Ascending aorta (tissue), 2 donors: ENCODE results near the gene ARHGAP33. TPM values are rescaled to one million over a fixed set of nuclear protein-coding genes. Genes with fewer than 3 reads are reported as not detected.

Source experiments
- DNase-seq, 2 donors: peaks; one replicate each; pipeline ENCODE4 v3.0.0-alpha.2; 2019; ENCODE audit warnings: low spot score in 2 of 2
- H3K27ac ChIP-seq, 2 donors: fragments of 200-600 bp; sonication (generic); one replicate each; pipeline ENCODE4 v1.5.1; 2016 to 2017; ENCODE audit warnings: mild to moderate bottlenecking in 1 of 2
- H3K27me3 ChIP-seq: fragments of 200-600 bp; sonication (generic); one replicate; pipeline ENCODE4 v1.5.1; 2017
- H3K36me3 ChIP-seq, 2 donors: fragments of 200-600 bp; sonication (generic); one replicate each; pipeline ENCODE4 v1.5.1; 2016
- H3K4me1 ChIP-seq, 2 donors: fragments of 200-600 bp; sonication (generic); one replicate each; pipeline ENCODE4 v1.5.1; 2016 to 2017; ENCODE audit warnings: mild to moderate bottlenecking in 1 of 2
- H3K4me3 ChIP-seq, 2 donors: fragments of 200-600 bp; sonication (generic); one replicate each; pipeline ENCODE4 v1.5.1; 2016 to 2017; ENCODE audit warnings: mild to moderate bottlenecking in 1 of 2
- H3K9me3 ChIP-seq, 2 donors: fragments of 200-600 bp; sonication (generic); one replicate each; pipeline ENCODE4 v1.5.1; 2016
- intact Hi-C: fragments of 100-400 bp; cut with DNase I; formaldehyde crosslinking; loops from one replicate; pipeline ENCODE4 v1.15.1; 2023
- total RNA-seq: library from RNA; depleted of rRNA; stranded (reverse); fragments of >200 nt; gene quantifications from one replicate; pipeline ENCODE4 v1.1.0, GENCODE V29; 2016
- TF ChIP-seq, protein P1 (sequence below), 3 experiments: fragments of 200-600 bp in 2 of 3; fragments of 450-650 bp in 1 of 3; sonication (generic) in 2 of 3; IDR thresholded peaks; one replicate each; pipeline ENCODE4 v1.5.1; 2016 to 2019; ENCODE audit warnings: antibody characterized with exemption in 3 of 3, mild to moderate bottlenecking in 1 of 3, moderate library complexity in 1 of 3

Gene ARHGAP33
- total RNA-seq, 1 donor from 2014 or later: 8.7 TPM

DNA sequence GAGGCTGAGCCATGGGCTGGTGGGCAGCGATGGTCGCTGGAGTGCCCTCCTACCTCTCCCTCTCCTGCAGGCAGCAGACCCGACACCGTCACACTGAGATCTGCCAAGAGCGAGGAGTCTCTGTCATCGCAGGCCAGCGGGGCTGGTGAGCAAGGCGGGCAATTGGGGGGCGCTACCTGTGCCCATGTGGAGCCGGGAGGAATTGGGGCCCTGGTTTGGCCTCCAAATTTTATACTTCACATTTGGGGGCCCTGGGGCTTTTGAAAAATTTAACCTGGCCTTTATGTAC is 9.9 kb downstream of the ARHGAP33 start:
- no peak for DNase-seq
- Histone ChIP-seq H3K36me3 (peaks cover 19 to 40% of the 10 kb centered on the region in 2 donors), H3K27ac (no peak overlapping the region), H3K4me3 (no peak overlapping the region), H3K9me3 (no peaks in the 10 kb centered on the region), H3K4me1 (no peaks in the 10 kb centered on the region), H3K27me3 (no peaks in the 10 kb centered on the region)
- TF ChIP-seq, protein P1, sequence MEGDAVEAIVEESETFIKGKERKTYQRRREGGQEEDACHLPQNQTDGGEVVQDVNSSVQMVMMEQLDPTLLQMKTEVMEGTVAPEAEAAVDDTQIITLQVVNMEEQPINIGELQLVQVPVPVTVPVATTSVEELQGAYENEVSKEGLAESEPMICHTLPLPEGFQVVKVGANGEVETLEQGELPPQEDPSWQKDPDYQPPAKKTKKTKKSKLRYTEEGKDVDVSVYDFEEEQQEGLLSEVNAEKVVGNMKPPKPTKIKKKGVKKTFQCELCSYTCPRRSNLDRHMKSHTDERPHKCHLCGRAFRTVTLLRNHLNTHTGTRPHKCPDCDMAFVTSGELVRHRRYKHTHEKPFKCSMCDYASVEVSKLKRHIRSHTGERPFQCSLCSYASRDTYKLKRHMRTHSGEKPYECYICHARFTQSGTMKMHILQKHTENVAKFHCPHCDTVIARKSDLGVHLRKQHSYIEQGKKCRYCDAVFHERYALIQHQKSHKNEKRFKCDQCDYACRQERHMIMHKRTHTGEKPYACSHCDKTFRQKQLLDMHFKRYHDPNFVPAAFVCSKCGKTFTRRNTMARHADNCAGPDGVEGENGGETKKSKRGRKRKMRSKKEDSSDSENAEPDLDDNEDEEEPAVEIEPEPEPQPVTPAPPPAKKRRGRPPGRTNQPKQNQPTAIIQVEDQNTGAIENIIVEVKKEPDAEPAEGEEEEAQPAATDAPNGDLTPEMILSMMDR (IDR thresholded peaks at IDR 0.05): no peak
- intact Hi-C loops: no loop called here

DNA sequence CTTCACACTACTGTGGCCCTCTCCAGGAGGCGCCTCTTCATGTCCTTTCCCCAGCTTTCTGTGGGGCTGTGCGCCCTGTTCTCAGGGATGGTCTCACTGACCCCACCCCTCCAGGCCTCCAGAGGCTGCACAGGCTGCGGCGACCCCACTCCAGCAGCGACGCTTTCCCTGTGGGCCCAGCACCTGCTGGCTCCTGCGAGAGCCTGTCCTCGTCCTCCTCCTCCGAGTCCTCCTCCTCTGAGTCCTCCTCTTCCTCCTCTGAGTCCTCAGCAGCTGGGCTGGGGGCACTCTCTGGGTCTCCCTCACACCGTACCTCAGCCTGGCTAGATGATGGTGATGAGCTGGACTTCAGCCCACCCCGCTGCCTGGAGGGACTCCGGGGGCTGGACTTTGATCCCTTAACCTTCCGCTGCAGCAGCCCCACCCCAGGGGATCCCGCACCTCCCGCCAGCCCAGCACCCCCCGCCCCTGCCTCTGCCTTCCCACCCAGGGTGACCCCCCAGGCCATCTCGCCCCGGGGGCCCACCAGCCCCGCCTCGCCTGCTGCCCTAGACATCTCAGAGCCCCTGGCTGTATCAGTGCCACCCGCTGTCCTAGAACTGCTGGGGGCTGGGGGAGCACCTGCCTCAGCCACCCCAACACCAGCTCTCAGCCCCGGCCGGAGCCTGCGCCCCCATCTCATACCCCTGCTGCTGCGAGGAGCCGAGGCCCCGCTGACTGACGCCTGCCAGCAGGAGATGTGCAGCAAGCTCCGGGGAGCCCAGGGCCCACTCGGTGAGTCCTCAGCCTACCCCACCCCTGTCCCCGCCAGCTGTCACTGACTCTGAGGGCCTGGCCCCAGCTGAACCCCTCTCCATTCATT is 11.2 kb downstream of the ARHGAP33 start:
- peaks cover 10 to 28% of the 10 kb centered on the region in 2 donors for H3K36me3 ChIP-seq
- intact Hi-C loops: no loop called here

DNA sequence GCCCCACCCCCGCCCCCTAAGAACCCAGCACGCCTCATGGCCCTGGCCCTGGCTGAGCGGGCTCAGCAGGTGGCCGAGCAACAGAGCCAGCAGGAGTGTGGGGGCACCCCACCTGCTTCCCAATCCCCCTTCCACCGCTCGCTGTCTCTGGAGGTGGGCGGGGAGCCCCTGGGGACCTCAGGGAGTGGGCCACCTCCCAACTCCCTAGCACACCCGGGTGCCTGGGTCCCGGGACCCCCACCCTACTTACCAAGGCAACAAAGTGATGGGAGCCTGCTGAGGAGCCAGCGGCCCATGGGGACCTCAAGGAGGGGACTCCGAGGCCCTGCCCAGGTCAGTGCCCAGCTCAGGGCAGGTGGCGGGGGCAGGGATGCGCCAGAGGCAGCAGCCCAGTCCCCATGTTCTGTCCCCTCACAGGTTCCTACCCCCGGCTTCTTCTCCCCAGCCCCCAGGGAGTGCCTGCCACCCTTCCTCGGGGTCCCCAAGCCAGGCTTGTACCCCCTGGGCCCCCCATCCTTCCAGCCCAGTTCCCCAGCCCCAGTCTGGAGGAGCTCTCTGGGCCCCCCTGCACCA is 11.9 kb downstream of the ARHGAP33 start:
- Histone ChIP-seq H3K27me3 (no peaks in the 10 kb centered on the region), H3K4me3 (no peak overlapping the region), H3K9me3 (no peaks in the 10 kb centered on the region), H3K36me3 (peaks cover 9 to 22% of the 10 kb centered on the region in 2 donors), H3K27ac (no peak overlapping the region), H3K4me1 (no peaks in the 10 kb centered on the region)
- intact Hi-C loops: no loop called here
- no peak for DNase-seq
- TF ChIP-seq, protein P1 (IDR thresholded peaks at IDR 0.05): no peak

More for the DNA sequence above, 11.2 kb downstream of the ARHGAP33 start:
- no peak for DNase-seq
- Histone ChIP-seq H3K4me1 (no peaks in the 10 kb centered on the region), H3K9me3 (no peaks in the 10 kb centered on the region), H3K4me3 (no peak overlapping the region), H3K27ac (no peak overlapping the region), H3K27me3 (no peaks in the 10 kb centered on the region)
- TF ChIP-seq, protein P1 (IDR thresholded peaks at IDR 0.05): no peak

DNA sequence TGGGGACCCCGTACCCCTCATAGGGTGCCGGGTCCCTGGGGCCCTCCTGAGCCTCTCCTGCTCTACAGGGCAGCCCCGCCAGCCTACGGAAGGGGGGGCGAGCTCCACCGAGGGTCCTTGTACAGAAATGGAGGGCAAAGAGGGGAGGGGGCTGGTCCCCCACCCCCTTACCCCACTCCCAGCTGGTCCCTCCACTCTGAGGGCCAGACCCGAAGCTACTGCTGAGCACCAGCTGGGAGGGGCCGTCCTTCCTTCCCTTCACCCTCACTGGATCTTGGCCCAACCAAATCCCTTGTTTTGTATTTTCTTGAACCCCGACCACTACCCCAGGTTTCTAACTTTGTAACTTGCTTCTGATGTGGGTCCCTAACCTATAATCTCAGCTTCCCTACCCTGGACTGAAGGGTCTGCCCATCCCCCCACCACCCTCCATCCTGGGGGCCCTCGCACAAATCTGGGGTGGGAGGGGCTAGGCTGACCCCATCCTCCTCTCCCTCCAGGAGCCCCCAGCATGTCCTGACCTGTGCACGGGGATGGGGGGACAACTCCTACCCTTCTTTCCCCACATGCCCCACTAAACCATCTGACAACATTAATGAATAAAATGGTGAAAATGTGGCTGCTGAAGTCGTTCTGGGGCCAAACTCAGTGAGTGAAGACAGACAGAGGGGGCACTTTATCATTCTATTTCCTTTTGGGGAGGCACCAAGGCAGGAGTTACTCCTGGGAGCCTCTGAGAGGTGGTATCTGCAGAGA is 13.0 kb downstream of the ARHGAP33 start:
- intact Hi-C loops: no loop called here
- TF ChIP-seq, protein P1 (IDR thresholded peaks at IDR 0.05): no peak
- H3K36me3 ChIP-seq: peaks cover 3 to 15% of the 10 kb centered on the region in 2 donors

DNA sequence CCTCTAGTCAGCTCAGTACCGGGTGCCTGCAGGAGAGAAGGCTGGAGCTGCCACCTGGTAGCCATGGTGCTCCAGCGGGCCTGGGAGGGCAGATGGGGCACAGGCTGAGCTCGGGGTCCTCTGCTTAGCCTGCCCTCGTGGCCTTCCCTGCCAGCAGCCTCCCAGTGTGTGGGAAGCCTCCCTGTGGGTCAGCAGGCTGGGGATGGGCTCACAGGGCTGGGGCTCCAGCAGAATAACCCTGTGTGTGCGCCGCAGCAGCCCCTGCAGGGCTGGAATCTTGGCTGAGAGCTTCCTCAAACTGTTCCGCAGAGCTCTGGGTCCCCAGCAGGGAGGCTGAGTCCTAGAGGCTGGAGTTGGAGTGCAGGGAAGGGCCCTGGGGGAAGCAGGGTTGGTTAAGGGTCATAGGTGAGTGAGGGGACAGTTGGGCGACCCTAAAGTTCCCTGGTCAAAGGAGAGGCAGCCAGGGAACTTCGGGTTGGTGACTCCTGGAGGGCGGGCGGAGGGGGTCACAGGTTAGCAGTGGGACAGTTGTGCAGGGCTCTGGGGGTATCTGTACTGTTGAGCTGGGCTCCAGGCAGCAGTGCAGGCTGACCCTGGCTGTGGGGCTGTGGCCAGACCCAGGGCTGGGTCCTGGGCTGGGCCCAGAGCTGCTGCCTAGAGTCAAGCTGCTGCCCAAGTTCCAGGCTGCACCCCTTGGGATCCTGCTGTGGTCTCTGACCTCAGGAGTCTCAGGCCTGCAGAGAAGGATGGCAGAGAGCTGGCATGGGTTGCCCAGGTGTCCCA is 14.0 kb downstream of the ARHGAP33 start:
- TF ChIP-seq, protein P1 (IDR thresholded peaks at IDR 0.05): no peak
- no peaks in the 10 kb centered on the region for H3K4me1 ChIP-seq
- H3K27me3 ChIP-seq: no peaks in the 10 kb centered on the region
- H3K4me3 ChIP-seq: no peak overlapping the region
- H3K9me3 ChIP-seq: no peaks in the 10 kb centered on the region
- DNase-seq: no peak
- intact Hi-C loops: no loop called here
- H3K27ac ChIP-seq: no peak overlapping the region
- peaks cover 0 to 15% of the 10 kb centered on the region in 2 donors for H3K36me3 ChIP-seq

More for the DNA sequence above, 13.0 kb downstream of the ARHGAP33 start:
- Histone ChIP-seq H3K4me1 (no peaks in the 10 kb centered on the region), H3K4me3 (no peak overlapping the region), H3K27ac (no peak overlapping the region), H3K9me3 (no peaks in the 10 kb centered on the region), H3K27me3 (no peaks in the 10 kb centered on the region)
- no peak for DNase-seq
